Measurements from ENCODE around the gene LGALS1.

GRCh38 chr22:37728620-37729019, 53.2 kb downstream of the LGALS1 start:
- no peak for TF ChIP-seq POLR2A (IDR thresholded peaks at IDR 0.05; ENCODE audit: low read depth, low read length)
- no peak for TF ChIP-seq POLR2AphosphoS5 (IDR thresholded peaks at IDR 0.05; ENCODE audit: low read depth, low read length)
- TF ChIP-seq TAF1 (IDR thresholded peaks at IDR 0.05; ENCODE audit: borderline replicate concordance, low read depth, low read length) = no peak
